Temporal lobe (tissue), 2 donors: ENCODE data around the gene TUBA4A. TPM values are rescaled to one million over a fixed set of nuclear protein-coding genes. Genes with fewer than 3 reads are reported as not detected.

Source experiments
- small RNA-seq: library from RNA; depleted of rRNA; stranded (forward); fragments of <200 nt; gene quantifications from one replicate; pipeline ENCODE3, GENCODE V24; 2014; ENCODE audit warnings: low replicate concordance
- total RNA-seq: library from RNA; depleted of rRNA; stranded (reverse); fragments of >200 nt; gene quantifications from one replicate; pipeline ENCODE4 v1.2.3, GENCODE V29; 2014

The TUBA4A gene
- total RNA-seq, 1 donor from 2014 or later: 2.5 TPM

Small RNAs within 50 kb of the gene (small RNA-seq; reads per million reads assigned to genes)
- gene MIR153-1: 8.1 reads per million, percentile 93 among the genes with 10 or more reads in this experiment

Other genes starting within 250 kb of the TUBA4A start
- 0.74 TPM for gene CFAP65, start 212.4 kb downstream of the TUBA4A start, total RNA-seq
- gene IHH, start 193.0 kb downstream of the TUBA4A start, total RNA-seq: 0.25 TPM
- 8.1 TPM for gene NHEJ1, start 93.1 kb downstream of the TUBA4A start, total RNA-seq
- gene SLC23A3, start 83.9 kb downstream of the TUBA4A start, total RNA-seq: not detected
- gene CNPPD1, start 77.0 kb downstream of the TUBA4A start, total RNA-seq: 26.8 TPM
- gene RETREG2, start 75.6 kb downstream of the TUBA4A start, total RNA-seq: 44.0 TPM
- gene ZFAND2B, start 47.1 kb downstream of the TUBA4A start, total RNA-seq: 6.6 TPM
- 17.7 TPM for gene ABCB6, start 35.0 kb downstream of the TUBA4A start, total RNA-seq
- gene ATG9A, start 24.3 kb downstream of the TUBA4A start, total RNA-seq: 22.4 TPM
- 25.3 TPM for gene ANKZF1, start 24.1 kb downstream of the TUBA4A start, total RNA-seq
- gene GLB1L, start 8.5 kb downstream of the TUBA4A start, total RNA-seq: 3.4 TPM
- 13.0 TPM for gene STK16, start 8.4 kb downstream of the TUBA4A start, total RNA-seq
- not detected for gene TUBA4B, start 675 bp downstream of the TUBA4A start, total RNA-seq
- 81.1 TPM for gene DNAJB2, start 25.4 kb upstream of the TUBA4A start, total RNA-seq
- gene PTPRN, start 55.5 kb upstream of the TUBA4A start, total RNA-seq: 32.7 TPM
- 1.2 TPM for gene RESP18, start 78.8 kb upstream of the TUBA4A start, total RNA-seq
- gene DNPEP, start 134.0 kb upstream of the TUBA4A start, total RNA-seq: 11.1 TPM
- 0.49 TPM for gene DES, start 164.5 kb upstream of the TUBA4A start, total RNA-seq
- gene SPEG, start 180.9 kb upstream of the TUBA4A start, total RNA-seq: 12.3 TPM
- gene GMPPA, start 245.0 kb upstream of the TUBA4A start, total RNA-seq: 7.9 TPM